HG03045 (cell line): ENCODE results near the gene SCAF8.
"Not testable (repeated sequence)": the region's sequence is repeated elsewhere in the genome, so short reads cannot be mapped to it uniquely, and the experiment has no call there.

ENCODE experiments used
- ATAC-seq: cut with Tn5 transposase; IDR thresholded peaks from one replicate; pipeline ENCODE4 v1.9.1; 2021; ENCODE audit warnings: mild to moderate bottlenecking, moderate library complexity; ENCODE audit not compliant: unreplicated experiment

Gene SCAF8

GRCh38 chr6:154773610-154774089, 40.4 kb downstream of the SCAF8 start:
- peak; percentile 95 for ATAC-seq

DNA sequence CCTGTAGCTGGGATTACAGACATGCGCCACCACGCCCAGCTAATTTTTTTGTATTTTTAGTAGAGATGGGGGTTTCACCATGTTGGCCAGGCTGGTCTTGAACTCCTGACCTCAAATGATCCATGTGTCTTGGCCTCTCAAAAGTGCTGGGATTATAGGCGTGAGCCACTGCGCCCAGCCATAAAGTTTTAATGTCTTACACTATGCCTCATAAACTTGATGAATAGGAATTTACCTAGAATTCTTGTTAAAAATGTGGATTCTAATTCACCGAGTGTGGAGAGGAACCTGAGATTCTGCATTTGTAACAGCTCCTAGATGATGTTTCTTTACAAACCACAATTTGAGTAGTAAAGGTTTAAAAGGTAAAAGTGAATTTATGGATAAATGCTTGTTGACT, 45.9 kb downstream of the SCAF8 start:
- not testable (repeated sequence) for ATAC-seq

DNA sequence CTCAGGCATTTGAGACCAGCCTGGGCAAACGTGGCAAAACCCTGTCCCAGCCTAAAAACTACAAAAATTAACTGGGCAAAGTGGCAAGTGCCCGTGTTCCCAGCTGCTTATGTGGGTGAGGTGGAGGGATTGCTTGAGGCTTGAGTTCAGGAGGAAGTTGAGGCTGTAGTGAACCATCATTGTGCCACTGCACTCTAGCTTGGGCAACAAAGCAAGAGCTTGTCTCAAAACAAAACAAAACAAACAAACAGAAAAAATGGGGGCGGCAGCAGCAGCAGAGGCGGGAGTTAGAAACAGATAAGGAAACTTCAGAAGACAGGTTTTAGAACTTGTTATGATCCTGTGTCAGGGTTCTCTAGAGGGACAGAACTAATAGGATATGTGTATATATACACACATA, 49.0 kb downstream of the SCAF8 start:
- no peak for ATAC-seq

DNA sequence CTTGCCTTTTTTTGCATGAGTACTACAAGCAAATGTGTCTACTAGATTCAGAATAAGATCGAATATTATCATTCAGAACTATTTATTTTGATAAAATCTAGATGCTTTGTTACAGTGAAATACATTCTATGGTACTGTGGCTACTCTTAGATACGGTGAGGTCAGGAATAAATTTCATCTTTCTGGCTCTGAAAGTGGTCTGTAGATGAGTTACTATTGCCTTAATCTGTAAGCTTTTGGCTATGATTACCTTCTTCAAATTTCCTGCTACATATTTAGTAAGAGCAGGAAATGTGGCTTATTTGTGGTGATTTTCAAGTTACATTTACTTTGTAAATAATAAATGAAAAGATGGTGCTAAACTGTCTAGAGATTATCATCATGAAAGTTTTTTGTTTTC, 50.0 kb downstream of the SCAF8 start:
- no peak for ATAC-seq

GRCh38 chr6:154785075-154785474, 51.9 kb downstream of the SCAF8 start:
- no peak for ATAC-seq

GRCh38 chr6:154786144-154786868, 53.1 kb downstream of the SCAF8 start:
- no peak for ATAC-seq

- ATAC-seq = no peak
Observed at GRCh38 chr6:154791556-154792317, 58.5 kb downstream of the SCAF8 start.

DNA sequence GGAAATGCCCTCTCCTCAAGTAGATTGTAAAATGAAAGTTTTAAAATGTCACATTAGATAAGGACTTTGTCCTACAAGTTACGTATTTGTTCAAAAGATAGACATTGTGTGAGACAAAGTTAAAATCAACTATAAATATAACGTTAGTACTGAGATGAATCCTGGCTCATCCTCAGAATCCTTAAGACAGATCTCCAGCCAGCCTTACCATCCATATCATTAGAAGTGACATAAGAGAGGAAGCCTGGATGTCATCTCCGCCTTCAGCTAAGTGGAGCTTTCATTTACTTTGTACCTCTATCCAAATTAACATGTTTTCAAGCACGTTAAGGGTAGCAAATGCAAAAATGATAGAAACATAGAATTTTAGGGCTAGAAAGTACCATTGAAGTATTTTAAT, 59.1 kb downstream of the SCAF8 start:
- no peak for ATAC-seq

GRCh38 chr6:154792761-154793160, 59.5 kb downstream of the SCAF8 start:
- no peak for ATAC-seq

DNA sequence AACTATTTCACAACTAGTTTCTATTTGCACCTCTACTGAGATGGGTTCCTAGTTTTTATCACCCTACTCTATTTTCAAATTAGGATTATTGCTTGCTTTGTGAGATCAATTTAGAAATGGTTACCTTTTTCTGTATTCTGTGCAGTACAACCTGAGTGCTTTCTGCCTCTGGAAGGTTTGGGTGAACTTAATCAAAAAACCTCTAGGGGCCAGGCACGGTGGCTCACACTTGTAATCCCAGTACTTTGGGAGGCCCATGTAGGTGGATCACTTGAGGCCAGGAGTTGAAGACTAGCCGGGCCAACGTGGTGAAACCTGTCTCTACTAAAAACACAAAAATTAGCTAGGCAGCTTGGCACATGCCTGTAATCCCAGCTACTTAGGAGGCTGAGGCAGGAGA, 63.3 kb downstream of the SCAF8 start:
- no peak for ATAC-seq

GRCh38 chr6:154797857-154798256, 64.6 kb downstream of the SCAF8 start:
- no peak for ATAC-seq

DNA sequence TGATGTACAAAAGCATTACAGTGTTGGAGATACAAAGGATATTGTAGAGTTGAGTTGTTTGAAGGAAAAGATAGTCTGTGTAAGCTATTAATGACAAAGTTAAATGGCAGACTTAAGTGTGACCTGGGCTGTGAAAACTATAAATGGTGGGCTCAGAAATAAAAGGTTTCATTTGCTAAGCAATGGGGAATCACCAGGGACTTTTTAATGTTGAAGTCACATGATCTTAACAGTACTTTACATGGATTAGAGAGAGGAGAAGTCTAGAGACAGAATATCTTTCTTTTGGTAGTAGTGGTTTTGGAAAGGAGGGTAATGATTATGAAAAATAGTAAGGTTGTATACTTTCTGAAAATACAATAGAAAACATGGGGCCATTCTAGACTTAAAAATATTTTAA, 67.1 kb downstream of the SCAF8 start:
- ATAC-seq = no peak

GRCh38 chr6:154805288-154805911, 72.2 kb downstream of the SCAF8 start:
- no peak for ATAC-seq

GRCh38 chr6:154806804-154807203, 73.6 kb downstream of the SCAF8 start:
- ATAC-seq = no peak

DNA sequence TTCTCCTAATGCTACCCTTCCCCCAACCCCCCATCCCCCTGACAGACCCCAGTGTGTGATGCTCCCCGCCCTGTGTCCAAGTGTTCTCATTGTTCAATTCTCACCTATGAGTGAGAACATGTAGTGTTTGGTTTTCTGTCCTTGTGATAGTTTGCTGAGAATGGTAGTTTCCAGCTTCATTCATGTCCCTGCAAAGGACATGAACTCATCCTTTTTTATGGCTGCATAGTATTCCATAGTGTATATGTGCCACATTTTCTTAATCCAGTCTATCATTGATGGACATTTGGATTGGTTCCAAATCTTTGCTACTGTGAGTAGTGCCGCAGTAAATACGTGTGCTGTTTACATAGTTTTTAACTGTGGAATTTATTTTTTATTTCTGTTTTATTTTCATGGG, 78.4 kb downstream of the SCAF8 start:
- ATAC-seq = not testable (repeated sequence)

DNA sequence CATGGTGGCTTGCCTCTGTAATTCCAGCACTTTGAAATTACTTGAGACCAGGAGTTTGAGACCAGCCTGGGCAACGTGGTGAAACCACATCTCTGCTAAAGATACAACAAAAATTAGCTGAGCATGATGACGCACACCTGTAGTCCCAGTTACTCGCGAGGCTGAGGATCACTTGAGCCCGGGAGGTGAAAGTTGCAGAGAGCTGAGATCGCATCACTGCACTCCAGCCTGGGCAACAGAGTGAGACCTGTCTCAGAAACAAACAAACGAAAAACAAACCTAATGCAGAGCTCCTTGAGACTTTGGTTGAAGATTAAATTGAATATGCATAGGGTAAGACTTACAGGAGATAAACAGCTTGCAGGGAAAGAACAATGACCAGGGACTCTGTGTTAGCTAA, 80.8 kb downstream of the SCAF8 start:
- ATAC-seq = peak; percentile 76

DNA sequence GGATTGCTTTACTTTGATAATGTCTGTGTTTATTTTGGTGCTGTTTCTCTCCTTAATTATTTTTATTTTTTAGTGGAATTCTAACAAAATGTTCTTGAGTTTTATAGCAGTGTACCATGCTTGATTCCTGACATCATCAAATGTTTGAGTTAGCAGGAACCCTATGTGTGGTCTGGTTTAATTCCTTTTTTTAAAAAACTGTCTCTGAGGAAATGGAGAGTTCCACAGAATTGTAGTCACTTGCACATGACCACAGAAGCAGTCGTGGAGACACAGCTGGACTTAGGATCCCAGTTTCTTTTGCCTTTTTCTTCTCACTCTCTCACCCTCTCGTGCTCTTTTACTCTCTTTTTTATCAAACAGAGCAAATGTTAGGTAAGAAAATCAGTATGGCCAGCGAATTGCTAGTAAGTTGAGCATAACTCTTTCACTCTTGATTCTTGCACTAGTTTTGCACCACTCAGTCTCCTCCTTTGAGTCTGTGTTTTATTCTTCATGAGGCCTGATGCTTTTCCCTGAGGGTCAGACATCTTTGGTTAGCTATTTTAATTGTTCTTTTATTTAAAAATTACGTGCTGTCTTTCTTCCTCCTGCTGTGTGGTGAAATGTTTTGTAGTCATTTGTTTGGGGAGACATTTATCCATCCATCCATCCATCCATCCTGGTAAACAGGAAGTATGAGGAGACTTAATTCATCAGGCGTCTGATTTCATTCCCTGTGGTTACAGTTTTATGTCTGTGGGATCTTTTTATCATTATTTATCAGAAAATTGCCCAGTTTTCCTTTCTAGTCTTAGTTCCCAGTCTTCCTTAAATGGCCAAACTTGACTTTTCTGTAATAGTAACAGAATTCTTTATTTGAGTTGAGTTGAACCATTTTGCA, 83.0 kb downstream of the SCAF8 start:
- ATAC-seq = no peak

- no peak for ATAC-seq
Observed at GRCh38 chr6:154821099-154821498, 87.9 kb downstream of the SCAF8 start.

DNA sequence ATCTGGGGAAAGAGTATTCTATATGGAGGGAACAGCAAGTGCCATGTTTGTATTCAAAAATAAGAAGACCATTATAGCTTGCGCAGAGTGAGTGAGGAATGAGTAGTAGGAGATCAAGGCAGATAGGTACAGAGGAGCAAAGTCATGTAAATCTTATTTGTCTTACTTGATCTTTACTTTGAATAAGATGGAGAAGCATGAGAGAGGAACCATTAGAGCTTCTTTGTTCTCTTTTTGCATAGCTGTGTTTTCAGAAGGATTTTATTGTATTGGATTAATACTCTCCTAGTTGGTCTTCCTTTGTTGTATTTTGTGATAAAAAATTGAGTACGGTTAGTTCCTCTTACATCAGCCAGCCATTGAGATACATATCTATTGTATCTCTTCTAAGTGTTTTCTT, 88.4 kb downstream of the SCAF8 start:
- ATAC-seq = no peak

DNA sequence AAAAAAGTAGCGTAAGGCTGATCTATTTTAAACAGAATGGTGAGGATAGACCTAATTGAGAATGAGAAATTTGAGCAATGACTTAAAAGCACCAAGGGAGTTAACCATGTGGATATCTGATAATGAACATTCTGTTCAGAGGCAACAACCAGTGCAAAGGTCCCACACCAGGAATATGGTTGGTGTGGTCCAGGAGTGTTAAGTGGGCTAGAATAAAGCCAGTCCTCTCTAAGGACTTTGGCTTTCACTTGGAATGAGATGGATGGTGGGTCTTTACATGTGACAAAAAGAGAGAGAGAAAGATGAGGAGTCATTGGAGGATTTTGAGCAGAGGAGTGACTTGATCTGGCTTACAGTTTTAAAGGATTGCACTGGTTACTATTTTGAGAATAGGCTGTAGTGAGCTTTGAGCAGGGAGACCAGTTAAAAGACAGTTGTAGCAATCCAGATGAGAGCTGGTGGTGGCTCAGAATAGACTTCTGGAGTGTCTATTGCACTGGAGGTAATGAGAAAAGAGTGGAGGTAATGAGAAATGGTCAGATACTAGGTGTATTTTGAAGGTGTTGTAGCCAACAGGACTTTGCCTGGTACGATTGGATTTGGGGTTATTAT, 89.8 kb downstream of the SCAF8 start:
- no peak for ATAC-seq
